Spleen (tissue), 7 donors: ENCODE measurements around the gene PSAPL1.

ENCODE experiments used
- CTCF ChIP-seq, 11 experiments: fragments of 200-600 bp in 7 of 11; fragments of 450-650 bp in 4 of 11; sonication (generic) in 4 of 11; IDR thresholded peaks in 8 of 11; conservative IDR thresholded peaks in 3 of 11; 1 replicate in 7 of 11; 2 replicates in 4 of 11; pipeline versions ENCODE4 v1.4.0 to v1.8.0; 2016 to 2021; ENCODE audit warnings: antibody characterized with exemption in 11 of 11, inconsistent platforms in 4 of 11, mild to moderate bottlenecking in 1 of 11
- POLR2A ChIP-seq, 3 donors: fragments of 450-650 bp; IDR thresholded peaks; one replicate each; pipeline ENCODE4 v1.5.1; 2017; ENCODE audit warnings: antibody characterized with exemption in 3 of 3, mild to moderate bottlenecking in 1 of 3
- donor health status: DM: no; HTN: no; CAD: no; lungs with moderate emphysema.
- donor health status: DM: no; HTN: no; CAD: no.
- donor health status: DM: no; HTN: no; CAD: no.

DNA sequence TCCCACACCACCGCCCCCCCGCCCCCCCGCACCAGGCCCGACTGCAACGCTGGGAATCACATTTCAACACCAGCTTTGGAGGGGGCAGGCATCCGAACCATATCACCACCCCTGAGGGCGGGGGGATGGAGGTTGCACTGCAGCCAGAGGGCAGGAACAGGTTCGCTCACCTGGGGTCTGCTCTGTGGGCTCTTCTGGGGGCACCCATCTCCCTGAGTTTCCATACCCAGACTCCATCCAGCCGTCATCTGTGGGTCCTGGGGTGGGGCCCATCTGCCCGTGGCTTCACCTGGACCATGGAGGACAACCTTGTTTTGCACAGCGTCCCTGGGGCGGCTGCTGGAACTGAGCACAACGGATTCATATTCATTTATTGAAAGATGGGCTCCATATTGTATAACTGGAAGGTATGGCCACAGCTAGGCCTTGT, 6.9 kb downstream of the PSAPL1 start:
- TF ChIP-seq POLR2A (IDR thresholded peaks at IDR 0.05), result no peak
- TF ChIP-seq CTCF (IDR thresholded peaks at IDR 0.05 in 8 of 11, conservative IDR thresholded peaks at IDR 0.05 in 3 of 11), result no peak
